GM12878 (cell line): Measurements from ENCODE around the gene PTPN13. TPM values are rescaled to one million over a fixed set of nuclear protein-coding genes. Genes with fewer than 3 reads are reported as not detected.

ENCODE experiments used
- ATAC-seq: fragments of 200-7000 bp; cut with Tn5 transposase; 3 replicates; pipeline ENCODE4 v1.9.1; 2020; ENCODE audit warnings: mild to moderate bottlenecking, moderate library complexity
- BruUV-seq: library from RNA; stranded (reverse); fragments of 400-500 nt; replicated peaks from 2 replicates; lab custom pipeline; 2021; lab: Mats Ljungman, UMichigan
- CTCF ChIA-PET: fragments of 300-600 bp; sonication (Branson Sonifier 250); formaldehyde crosslinking; extraction: SDS; loops from one replicate; lab custom pipeline; 2021; ENCODE audit warnings: inconsistent platforms; lab: Yijun Ruan, JAX
- POLR2A ChIA-PET: fragments of 350-600 bp; formaldehyde crosslinking; extraction: SDS; loops from one replicate; lab custom pipeline; 2021; ENCODE audit warnings: inconsistent platforms; lab: Charles Lee
- RAD21 ChIA-PET: fragments of 300-600 bp; sonication (Branson Sonifier 250); formaldehyde crosslinking; loops from one replicate; lab custom pipeline; 2023; ENCODE audit warnings: antibody characterized with exemption; ENCODE audit not compliant: unreplicated experiment; lab: Charles Lee
- SMC1A ChIA-PET: fragments of 300-600 bp; sonication (Branson Sonifier 250); formaldehyde crosslinking; loops from one replicate; lab custom pipeline; 2023; ENCODE audit not compliant: unreplicated experiment, uncharacterized antibody; lab: Charles Lee
- DNase-seq: peaks from one replicate; pipeline ENCODE4 v3.0.0-alpha.2; 2011; ENCODE audit warnings: low read depth, low spot score
- FAIRE-seq: peaks from 3 replicates; lab custom pipeline; 2011; peaks lifted over from hg19 to GRCh38; lab: Jason Lieb, UNC
- H2AFZ ChIP-seq: 2 replicates; pipeline ENCODE4 v1.6.0; 2011; ENCODE audit warnings: low read depth, low read length, control low read depth; ENCODE audit not compliant: control insufficient read depth
- H3K27ac ChIP-seq: 2 replicates; pipeline ENCODE4 v1.5.1; 2011; ENCODE audit warnings: control low read depth; ENCODE audit not compliant: control insufficient read depth, insufficient read depth
- H3K27me3 ChIP-seq, 2 experiments: replicated peaks in 1 of 2; 2 replicates each; pipeline versions ENCODE4 v1.6.0 to v1.6.1; 2011; ENCODE audit warnings: low read length in 1 of 2; ENCODE audit not compliant: control insufficient read depth in 2 of 2, insufficient read depth in 2 of 2
- H3K36me3 ChIP-seq, 2 experiments: 2 replicates each; pipeline ENCODE4 v1.5.1; 2011; ENCODE audit warnings: low read length in 1 of 2; ENCODE audit not compliant: control insufficient read depth in 2 of 2, insufficient read depth in 2 of 2
- H3K4me1 ChIP-seq: 2 replicates; pipeline ENCODE4 v1.6.1; 2011; ENCODE audit warnings: mild to moderate bottlenecking, low read length, moderate library complexity, mixed read lengths; ENCODE audit not compliant: control insufficient read depth, insufficient read depth
- H3K4me2 ChIP-seq: 2 replicates; pipeline ENCODE4 v1.6.0; 2011; ENCODE audit warnings: control low read depth; ENCODE audit not compliant: control insufficient read depth, insufficient read depth
- H3K4me3 ChIP-seq: fragments of 200-600 bp; sonication (generic); 2 replicates; pipeline ENCODE4 v1.5.1; 2016
- H3K79me2 ChIP-seq: 2 replicates; pipeline ENCODE4 v1.6.0; 2011; ENCODE audit warnings: low read length; ENCODE audit not compliant: control insufficient read depth, insufficient read depth
- H3K9ac ChIP-seq: 2 replicates; pipeline ENCODE4 v1.8.0; 2011; ENCODE audit warnings: low read length, control low read depth, mixed read lengths; ENCODE audit not compliant: control insufficient read depth, insufficient read depth
- H3K9me3 ChIP-seq: replicated peaks from 3 replicates; pipeline ENCODE4 v1.5.1; 2011; ENCODE audit warnings: mild to moderate bottlenecking, low read length; ENCODE audit not compliant: control insufficient read depth, insufficient read depth
- H4K20me1 ChIP-seq: 2 replicates; pipeline ENCODE4 v1.6.0; 2011; ENCODE audit not compliant: control insufficient read depth, insufficient read depth
- ATF3 ChIP-seq: IDR thresholded peaks from 2 replicates; pipeline ENCODE4 v1.6.1; 2011; ENCODE audit warnings: low read depth, mild to moderate bottlenecking, low read length, moderate library complexity, borderline replicate concordance; ENCODE audit errors: extremely low read depth
- BRCA1 ChIP-seq: IDR thresholded peaks from 2 replicates; pipeline ENCODE4 v1.6.1; 2011; ENCODE audit warnings: low read depth, low read length, improper control_type of control experiment
- CBX3 ChIP-seq: fragments of 200-600 bp; sonication (generic); IDR thresholded peaks from 2 replicates; pipeline ENCODE4 v1.6.1; 2016; ENCODE audit warnings: low read depth, borderline replicate concordance
- HCFC1 ChIP-seq: fragments of 150-350 bp; IDR thresholded peaks from 2 replicates; pipeline ENCODE4 v1.6.1; 2014; ENCODE audit warnings: low read length
- HDAC2 ChIP-seq: fragments of 200-600 bp; sonication (generic); IDR thresholded peaks from 2 replicates; pipeline ENCODE4 v1.6.1; 2017
- HDAC6 ChIP-seq: fragments of 200-600 bp; sonication (generic); IDR thresholded peaks from one replicate; pipeline ENCODE4 v1.8.0; 2017; ENCODE audit warnings: antibody characterized with exemption; ENCODE audit not compliant: unreplicated experiment
- MLLT1 ChIP-seq: fragments of 450-650 bp; IDR thresholded peaks from 2 replicates; pipeline ENCODE4 v1.6.1; 2016; ENCODE audit warnings: mild to moderate bottlenecking
- PAX8 ChIP-seq: fragments of 450-650 bp; IDR thresholded peaks from 2 replicates; pipeline ENCODE4 v1.6.1; 2017; ENCODE audit warnings: mild to moderate bottlenecking, moderate library complexity
- PML ChIP-seq: IDR thresholded peaks from 2 replicates; pipeline ENCODE4 v1.6.1; 2012; ENCODE audit warnings: low read length, inconsistent platforms
- POLR2A ChIP-seq: IDR thresholded peaks from 2 replicates; pipeline ENCODE4 v1.6.1; 2011; ENCODE audit warnings: low read depth, mild to moderate bottlenecking, low read length
- POLR2AphosphoS2 ChIP-seq: IDR thresholded peaks from 2 replicates; pipeline ENCODE4 v1.6.1; 2011; ENCODE audit warnings: low read depth, mild to moderate bottlenecking, low read length, improper control_type of control experiment, moderate library complexity
- RAD51 ChIP-seq: fragments of 450-650 bp; IDR thresholded peaks from 2 replicates; pipeline ENCODE4 v1.6.1; 2016; ENCODE audit warnings: moderate library complexity, mild to moderate bottlenecking, inconsistent platforms
- USF1 ChIP-seq: IDR thresholded peaks from 2 replicates; pipeline ENCODE4 v1.6.1; 2011; ENCODE audit warnings: borderline replicate concordance, low read depth, mild to moderate bottlenecking, moderate library complexity, mixed read lengths, low read length; ENCODE audit not compliant: insufficient read depth; ENCODE audit errors: extremely low read length
- ZBTB33 ChIP-seq: fragments of 450-650 bp; IDR thresholded peaks from 2 replicates; pipeline ENCODE4 v1.6.1; 2017; ENCODE audit warnings: mild to moderate bottlenecking
- ZSCAN29 ChIP-seq: fragments of 450-650 bp; IDR thresholded peaks from 2 replicates; pipeline ENCODE4 v1.6.1; 2017; ENCODE audit warnings: mild to moderate bottlenecking, moderate library complexity
- ZZZ3 ChIP-seq: IDR thresholded peaks from 2 replicates; pipeline ENCODE4 v1.6.1; 2011; ENCODE audit warnings: low read depth; ENCODE audit not compliant: control insufficient read depth, insufficient read length
- WGBS: methylation state at CpG from one replicate; pipeline ENCODE4 v1.1.6; 2016; ENCODE audit warnings: low lambda C conversion rate; ENCODE audit not compliant: insufficient replicate concordance, insufficient coverage; ENCODE audit errors: missing lambda C conversion rate; 5-methylcytosine and 5-hydroxymethylcytosine counted together
- in situ Hi-C: fragments of 300-500 bp; cut with MboI; formaldehyde crosslinking; loops from 9 replicates; pipeline ENCODE4 v1.14.3; 2018; ENCODE audit warnings: mixed read lengths
- intact Hi-C: fragments of 100-400 bp; cut with micrococcal nuclease; formaldehyde crosslinking; loops from one replicate; pipeline ENCODE4 v1.14.2; 2022; ENCODE audit not compliant: unreplicated experiment
- polyA plus RNA-seq, 11 experiments: library from polyadenylated mRNA; depleted of rRNA in 4 of 11; unstranded in 6 of 11; stranded (reverse) in 5 of 11; fragments of >200 nt; fragmentation: Nextera tagmentation in 4 of 11; fragmentation: Illumina TruSeq in 1 of 11; extraction: Ambion mirVana in 4 of 11; extraction: Trizol in 1 of 11; gene quantifications; 1 replicate in 1 of 11; 2 replicates in 10 of 11; pipeline versions ENCODE4 v1.2.1 to v1.2.3, GENCODE V29; 2011 to 2016; ENCODE audit warnings: inconsistent platforms in 2 of 11, missing spikeins in 2 of 11, low read depth in 1 of 11
- total RNA-seq, 4 experiments: library from RNA; depleted of rRNA in 3 of 4; stranded (reverse); fragments of >200 nt in 3 of 4; fragmentation: Illumina TruSeq in 1 of 4; extraction: Trizol in 1 of 4; gene quantifications; 2 replicates each; pipeline versions ENCODE4 v1.2.1 to v1.2.3, GENCODE V29; 2013 to 2021

PTPN13 gene
- total and polyA plus RNA-seq, 10 of the 15 experiments (the other 5 are each of a cell fraction or from before 2014, with no cell fraction given) = 8.5 to 69.4 (median 33.9) TPM

- intact Hi-C loops = no loop called here
- ChIA-PET CTCF (no interaction called here), POLR2A (no interaction called here), RAD21 (no interaction called here), SMC1A (interaction anchor here (0.6 to 1.3 kb wide), 2 partner anchors 11 to 632 kb away, joined by 3 read pairs; no protein-coding TSS in a partner anchor)
- H2AFZ ChIP-seq = no peak overlapping the region
- in situ Hi-C loops = no loop called here
- DNase-seq = no peak
- TF ChIP-seq RAD51 = no peak
- TF ChIP-seq MLLT1 = no peak
- TF ChIP-seq CBX3 = no peak
- no peak for TF ChIP-seq ZBTB33
- TF ChIP-seq ZZZ3 = no peak
- no peak for TF ChIP-seq HDAC2
- TF ChIP-seq PML = no peak
- no peak for TF ChIP-seq USF1
- TF ChIP-seq ATF3 = no peak
- no peak for TF ChIP-seq BRCA1
- TF ChIP-seq POLR2A = no peak
- no peak for TF ChIP-seq HDAC6
- no peak for TF ChIP-seq ZSCAN29
- no peak for TF ChIP-seq PAX8
- TF ChIP-seq HCFC1 = no peak
- no peak for TF ChIP-seq POLR2AphosphoS2
- TF ChIP-seq, all 136 proteins: peak for 0
- no peak for ATAC-seq
- BruUV-seq = no TSS peak
- H3K36me3 ChIP-seq = no peaks in the 10 kb centered on the region
- no peaks in the 10 kb centered on the region for H4K20me1 ChIP-seq
- no peaks in the 10 kb centered on the region for H3K4me1 ChIP-seq
- H3K27ac ChIP-seq = no peak overlapping the region
- no peaks in the 10 kb centered on the region for H3K9me3 ChIP-seq
- H3K9ac ChIP-seq = no peak overlapping the region
- H3K4me2 ChIP-seq = no peak overlapping the region
- no peak overlapping the region for H3K4me3 ChIP-seq
- 79% methylated on average over 1 of the region's 1 CpG for WGBS
- no peak for FAIRE-seq
- H3K27me3 ChIP-seq = no peaks in the 10 kb centered on the region
- no peaks in the 10 kb centered on the region for H3K79me2 ChIP-seq
Measured at GRCh38 chr4:86833615-86834014, 239.5 kb downstream of the PTPN13 start.
